Psoas muscle (tissue), 8 donors: ENCODE measurements around the gene PPM1H. TPM values are rescaled to one million over a fixed set of nuclear protein-coding genes. Genes with fewer than 3 reads are reported as not detected.

Source experiments
- ATAC-seq, 4 donors: fragments of 200-7000 bp; cut with Tn5 transposase; one replicate each; pipeline ENCODE4 v1.9.1; 2020; ENCODE audit warnings: moderate library complexity in 3 of 4, mild to moderate bottlenecking in 2 of 4
- DNase-seq, 2 donors: peaks; one replicate each; pipeline ENCODE4 v3.0.0-alpha.2; 2020
- H3K27ac ChIP-seq: fragments of 200-600 bp; one replicate; pipeline ENCODE4 v1.8.0; 2022
- H3K27me3 ChIP-seq, 3 donors: fragments of 200-600 bp in 1 of 3; one replicate each; pipeline versions ENCODE4 v1.6.1 to v1.8.0; 2013 to 2022; ENCODE audit warnings: low read length in 2 of 3, mild to moderate bottlenecking in 2 of 3, moderate library complexity in 1 of 3; ENCODE audit not compliant: insufficient read depth in 3 of 3
- H3K36me3 ChIP-seq, 2 donors: fragments of 200-600 bp in 1 of 2; one replicate each; pipeline versions ENCODE4 v1.6.1 to v1.8.0; 2013 to 2022; ENCODE audit warnings: low read depth in 1 of 2, mild to moderate bottlenecking in 1 of 2, moderate library complexity in 1 of 2; ENCODE audit not compliant: insufficient read depth in 1 of 2
- H3K4me1 ChIP-seq: fragments of 200-600 bp; one replicate; pipeline ENCODE4 v1.8.0; 2022
- H3K4me3 ChIP-seq: fragments of 200-600 bp; one replicate; pipeline ENCODE4 v1.8.0; 2022; ENCODE audit warnings: mild to moderate bottlenecking
- H3K9me3 ChIP-seq: fragments of 200-600 bp; one replicate; pipeline ENCODE4 v1.8.0; 2022
- CTCF ChIP-seq: fragments of 200-600 bp; IDR thresholded peaks from one replicate; pipeline ENCODE4 v1.8.0; 2022; ENCODE audit warnings: antibody characterized with exemption
- WGBS, 3 donors: extraction: QIAGEN DNeasy Blood & Tissue Kit; methylation state at CpG; one replicate each; pipeline versions ENCODE4 v1.1.6 to v1.1.7; 2013; 5-methylcytosine and 5-hydroxymethylcytosine counted together
- intact Hi-C, 2 donors: fragments of 100-400 bp; cut with DNase I; formaldehyde crosslinking; loops; one replicate each; pipeline versions ENCODE4 v1.11.0 to v1.14.2; 2022
- polyA plus RNA-seq, 3 donors: library from polyadenylated mRNA; stranded (reverse); fragments of 200-250 nt; gene quantifications; one replicate each; pipeline ENCODE4 v1.2.3, GENCODE V29; 2013
- total RNA-seq, 4 donors: library from RNA; stranded (reverse); fragmentation: NEBNext Ultra II Directional in 2 of 4; extraction: Animal tissue kit (Norgen Biotek cat#: 25700) in 2 of 4; gene quantifications; one replicate each; pipeline versions ENCODE4 v1.2.1 to v1.2.4, GENCODE V29; 2021 to 2023
- donor health status: healthy with polysubstance abuse.
- donor health status: DM: no; HTN: no; CAD: no; lungs with moderate emphysema.
- donor health status: Bipolar disorder and iron deficiency.
- donor health status: healthy.
- donor health status: DM: yes; HTN: yes; CAD: no.
- donor health status: DM: no; HTN: no; CAD: no.
- donor health status: DM: no; HTN: no; CAD: no.
- donor health status: DM: yes; HTN: yes; CAD: no.

The PPM1H gene
- total and polyA plus RNA-seq, 7 donors, result 0.65 to 4.3 (median 1.8) TPM

GRCh38 chr12:62977418-62977817 is 42.5 kb upstream of the PPM1H start:
- H3K4me3 ChIP-seq, result no peak overlapping the region
- DNase-seq (no peak), ATAC-seq (no peak)
- H3K9me3 ChIP-seq, result no peaks in the 10 kb centered on the region
- H3K27ac ChIP-seq, result no peak overlapping the region
- H3K36me3 ChIP-seq, result no peaks in the 10 kb centered on the region
- no peaks in the 10 kb centered on the region for H3K4me1 ChIP-seq
- H3K27me3 ChIP-seq, result peaks cover 0 to 3% (median 0%) of the 10 kb centered on the region in 3 donors
- intact Hi-C loops, result no loop called here
- 36 to 54% (median 36%) methylated on average over 5 of the region's 5 CpGs for WGBS, 3 donors
- no peak for TF ChIP-seq CTCF

- H3K27ac ChIP-seq, result no peak overlapping the region
- DNase-seq, result no peak
- H3K4me3 ChIP-seq, result no peak overlapping the region
- H3K4me1 ChIP-seq, result no peaks in the 10 kb centered on the region
- intact Hi-C loops, result no loop called here
- TF ChIP-seq CTCF, result no peak
- H3K9me3 ChIP-seq, result no peaks in the 10 kb centered on the region
- H3K27me3 ChIP-seq, result peaks cover 0 to 3% (median 0%) of the 10 kb centered on the region in 3 donors
- WGBS, 3 donors, result 91 to 93% (median 91%) methylated on average over 4 of the region's 4 CpGs
- no peak for ATAC-seq
- H3K36me3 ChIP-seq, result no peaks in the 10 kb centered on the region
Measured at GRCh38 chr12:62976110-62976662, 41.2 kb upstream of the PPM1H start.

GRCh38 chr12:62971769-62972525 is 37.0 kb upstream of the PPM1H start:
- H3K9me3 ChIP-seq, result no peaks in the 10 kb centered on the region
- intact Hi-C loops, result no loop called here
- no peaks in the 10 kb centered on the region for H3K36me3 ChIP-seq
- DNase-seq (no peak), ATAC-seq (no peak)
- no peak for TF ChIP-seq CTCF
- H3K27ac ChIP-seq, result no peak overlapping the region
- no peak overlapping the region for H3K4me3 ChIP-seq
- 84 to 94% (median 89%) methylated on average over 1 of the region's 1 CpG for WGBS, 3 donors
- no peaks in the 10 kb centered on the region for H3K27me3 ChIP-seq
- no peaks in the 10 kb centered on the region for H3K4me1 ChIP-seq

- ATAC-seq, result no peak
- H3K36me3 ChIP-seq, result no peaks in the 10 kb centered on the region
- no peak for DNase-seq
- 90 to 93% (median 93%) methylated on average over 7 of the region's 7 CpGs for WGBS, 3 donors
- no peak for TF ChIP-seq CTCF
- intact Hi-C loops, result no loop called here
- H3K27ac ChIP-seq, result no peak overlapping the region
- no peaks in the 10 kb centered on the region for H3K9me3 ChIP-seq
- H3K27me3 ChIP-seq, result no peaks in the 10 kb centered on the region
- no peak overlapping the region for H3K4me3 ChIP-seq
- H3K4me1 ChIP-seq, result no peaks in the 10 kb centered on the region
Measured at GRCh38 chr12:62969695-62970094, 34.7 kb upstream of the PPM1H start.
